Stimulated activated CD4-positive, alpha-beta T cell treated with anti-CD3 and anti-CD28 coated beads, TNF-alpha, amount 100 ng/mL, for 24 hours (primary cell): ENCODE measurements around the gene ILK.

Experiments used
- DNase-seq, 3 experiments: peaks; one replicate each; pipeline ENCODE4 v3.0.0-alpha.2; 2020; ENCODE audit warnings: low read depth in 3 of 3

The ILK gene

GRCh38 chr11:6656936-6657335 is 53.4 kb downstream of the ILK start:
- DNase-seq = no peak

DNA sequence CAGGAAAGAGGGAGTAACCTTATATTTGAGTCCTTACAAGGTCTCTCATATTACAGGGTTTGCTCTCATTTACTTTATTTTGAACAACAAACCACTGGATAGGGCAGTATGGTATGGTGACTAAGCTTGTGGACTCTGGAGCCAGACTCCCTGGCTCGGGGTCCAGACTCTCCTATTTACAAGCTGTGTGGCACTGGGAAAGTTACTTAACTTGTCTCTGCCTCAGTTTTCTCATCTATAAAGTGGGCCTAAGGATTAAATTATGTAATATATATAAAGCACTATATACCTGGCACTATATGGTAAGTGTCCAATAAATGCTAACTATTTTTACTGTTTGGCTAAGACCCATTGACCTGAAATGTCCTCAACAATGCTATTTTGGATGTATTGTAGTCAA is 53.8 kb downstream of the ILK start:
- DNase-seq = no peak

DNA sequence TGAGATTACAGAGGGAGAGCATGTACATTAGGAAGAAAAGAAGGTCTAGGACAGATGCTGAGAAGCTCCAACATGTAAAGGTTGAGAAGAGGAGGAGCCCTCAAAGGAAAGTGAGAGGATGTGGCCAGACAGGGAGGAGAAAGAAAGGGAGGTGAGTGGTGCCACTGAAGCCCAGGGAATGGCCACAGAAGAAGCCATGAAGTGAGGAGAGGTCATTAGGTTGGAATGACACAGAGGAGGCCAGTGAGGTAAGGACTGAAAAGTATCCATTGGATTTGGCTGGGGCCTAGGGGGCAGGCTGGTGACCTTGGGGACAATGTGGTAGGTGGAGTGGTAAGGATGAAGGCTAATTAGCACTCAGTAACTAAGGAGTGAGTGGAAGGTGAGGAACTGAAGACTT is 55.1 kb downstream of the ILK start:
- no peak for DNase-seq
